HG02870 (cell line): ENCODE measurements around the gene FAM20B.
"Not testable (repeated sequence)": the region's sequence is repeated elsewhere in the genome, so short reads cannot be mapped to it uniquely, and the experiment has no call there.

ENCODE experiments used
- ATAC-seq: cut with Tn5 transposase; IDR thresholded peaks from one replicate; pipeline ENCODE4 v1.9.1; 2021; ENCODE audit warnings: mild to moderate bottlenecking, moderate library complexity; ENCODE audit not compliant: unreplicated experiment

The FAM20B gene

GRCh38 chr1:179021873-179022272, 3.8 kb upstream of the FAM20B start:
- no peak for ATAC-seq

- ATAC-seq: no peak
Measured at GRCh38 chr1:179023946-179024650, 1.6 kb upstream of the FAM20B start.

- peak; percentile 61 for ATAC-seq
Measured at GRCh38 chr1:179025975-179026812, 500 bp downstream of the FAM20B start.

- no peak for ATAC-seq
Measured at GRCh38 chr1:179026813-179027669, 1.3 kb downstream of the FAM20B start.

- no peak for ATAC-seq
Measured at GRCh38 chr1:179029321-179029759, 3.6 kb downstream of the FAM20B start.

DNA sequence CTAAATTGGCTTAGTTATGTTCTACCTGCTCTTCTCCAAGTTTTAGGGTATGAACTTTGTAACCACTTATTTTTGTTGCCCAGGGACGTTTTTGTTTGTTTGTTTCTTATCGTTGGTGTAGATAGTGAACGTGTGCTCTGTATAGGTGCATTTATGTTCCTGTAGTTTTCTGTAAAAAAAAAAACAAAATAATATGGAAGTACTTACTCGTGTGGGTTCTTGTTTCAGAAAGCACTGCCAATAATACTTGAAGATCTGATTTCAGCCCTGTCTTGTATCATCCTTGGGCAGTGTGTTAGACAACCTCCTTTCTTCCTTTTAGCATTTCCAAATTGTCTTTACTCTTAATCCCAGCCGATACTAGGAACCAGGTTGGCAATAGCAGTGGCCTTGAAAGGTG, 4.4 kb downstream of the FAM20B start:
- ATAC-seq: no peak

DNA sequence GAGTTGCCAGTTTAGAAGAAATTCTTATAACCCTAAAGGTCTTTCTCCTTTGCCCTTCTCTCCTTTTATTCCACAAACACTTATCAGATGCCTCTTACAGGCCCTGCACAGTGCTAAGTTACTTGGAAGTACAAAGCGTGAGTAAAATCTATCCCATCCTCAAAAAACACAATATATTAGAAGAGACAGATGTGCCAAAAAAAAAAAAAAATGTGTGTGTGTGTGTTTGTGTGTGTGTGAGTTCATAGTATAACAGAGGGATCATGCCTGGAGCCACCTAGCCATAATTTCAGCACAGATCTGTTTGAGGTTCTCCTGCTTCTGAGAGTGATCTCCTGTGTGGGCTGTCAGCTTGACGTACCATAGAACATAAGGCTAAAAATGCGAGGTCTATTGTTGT, 5.0 kb downstream of the FAM20B start:
- ATAC-seq: no peak

DNA sequence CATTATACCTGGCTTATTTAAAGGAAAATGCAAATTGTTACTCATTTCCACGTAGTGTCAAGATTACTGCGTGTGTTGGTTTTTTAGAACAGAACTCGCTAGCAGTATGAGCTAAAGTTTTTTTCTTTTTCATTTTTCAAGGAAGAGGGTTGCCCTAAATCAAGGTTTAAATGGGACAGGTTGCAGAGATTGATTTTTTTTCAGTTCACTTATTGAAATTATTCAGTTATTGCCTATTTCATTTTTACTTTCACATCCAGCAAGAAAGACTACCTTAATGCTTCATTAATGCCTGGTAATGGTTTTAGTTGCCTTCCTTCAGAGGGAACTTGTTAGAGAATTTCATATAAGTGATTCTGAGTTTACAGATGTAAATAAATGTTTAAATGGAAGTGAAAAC, 5.6 kb downstream of the FAM20B start:
- ATAC-seq: no peak

DNA sequence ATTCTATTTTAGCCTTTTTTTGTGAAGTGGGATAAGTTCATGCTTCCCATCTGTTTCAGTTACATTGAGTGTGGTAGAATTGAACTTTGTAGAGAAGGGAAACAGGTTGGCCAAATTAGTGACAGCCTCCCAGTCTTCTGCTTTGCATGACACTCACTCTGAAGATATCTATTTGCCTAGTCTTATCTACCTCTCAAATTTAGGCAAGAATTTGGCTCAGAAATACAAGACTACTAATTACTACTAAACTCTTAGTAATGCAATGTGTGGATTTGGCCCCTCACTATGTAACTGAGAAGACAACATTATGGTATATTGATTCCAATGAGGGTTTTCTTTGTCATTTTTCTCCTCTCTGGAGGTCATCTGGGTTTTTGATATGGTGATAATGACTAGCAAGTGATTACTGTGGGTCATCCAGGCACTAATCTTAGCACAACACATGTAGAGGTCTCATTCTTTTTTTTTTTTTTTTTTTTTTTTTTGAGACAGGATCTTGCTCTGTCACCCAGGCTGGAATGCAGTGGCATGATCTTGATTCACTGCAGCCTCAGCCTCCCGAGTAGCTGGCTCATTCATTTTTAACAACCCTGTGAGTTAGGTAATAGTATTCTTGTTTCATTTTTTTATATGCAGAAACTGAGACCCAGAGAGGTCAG, 6.3 kb downstream of the FAM20B start:
- no peak for ATAC-seq

DNA sequence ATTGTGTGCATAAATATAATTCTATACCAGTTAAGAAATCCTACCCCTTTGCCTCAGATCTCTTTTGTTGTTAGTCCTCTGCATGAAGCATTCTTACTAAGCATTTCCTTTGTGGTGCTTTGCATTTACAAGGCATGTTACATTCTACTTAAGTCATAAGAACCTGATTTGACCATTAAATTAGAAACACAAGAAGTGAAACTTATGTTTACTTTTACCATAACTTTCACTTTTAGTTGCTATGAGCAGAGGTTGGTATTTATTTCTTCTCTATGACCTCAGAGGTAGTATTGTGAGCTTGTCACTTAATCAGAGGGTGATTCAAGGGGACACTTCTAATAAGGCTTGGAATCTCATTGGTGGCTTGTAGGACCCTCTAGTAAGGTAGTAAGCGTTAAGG, 9.0 kb downstream of the FAM20B start:
- ATAC-seq: peak; percentile 88

GRCh38 chr1:179036844-179037465, 11.3 kb downstream of the FAM20B start:
- peak; percentile 50 for ATAC-seq

DNA sequence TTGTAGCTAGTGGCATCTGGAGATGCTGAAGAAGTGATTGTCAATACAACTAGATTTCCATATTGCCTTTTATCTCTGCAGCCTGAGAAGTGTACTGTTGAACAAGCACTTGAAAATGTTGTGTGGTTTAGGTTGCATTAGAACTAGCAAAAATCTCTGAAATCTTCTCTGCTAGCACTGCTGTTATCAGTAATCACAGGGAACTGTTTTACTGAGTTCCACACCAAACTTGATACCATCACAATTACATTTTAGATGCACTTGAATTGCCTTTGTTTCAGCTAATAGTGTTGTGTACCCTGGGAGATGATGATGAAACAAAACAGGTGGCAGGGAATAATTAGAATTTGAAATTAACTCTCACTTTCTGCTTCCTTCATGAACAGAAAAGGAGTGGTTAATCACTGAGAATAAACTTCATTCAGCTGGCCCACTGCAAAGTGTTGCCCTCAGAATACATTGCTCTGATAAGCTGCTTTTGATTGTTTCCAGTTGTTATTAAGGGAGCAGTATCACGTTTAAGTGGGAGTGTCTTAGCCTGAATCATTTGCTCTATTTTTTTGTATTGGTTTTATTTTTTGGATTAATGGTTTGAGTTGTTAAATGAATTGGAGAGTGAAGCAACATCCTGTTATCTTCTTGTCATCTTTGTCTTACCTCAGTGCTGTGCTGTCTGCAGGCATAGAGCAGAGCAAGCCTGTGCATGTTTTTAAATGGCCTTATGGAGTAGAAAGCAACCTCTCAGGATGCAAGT, 13.0 kb downstream of the FAM20B start:
- ATAC-seq: no peak

GRCh38 chr1:179039502-179040174, 13.9 kb downstream of the FAM20B start:
- ATAC-seq: not testable (repeated sequence)

- not testable (repeated sequence) for ATAC-seq
Measured at GRCh38 chr1:179040175-179040551, 14.5 kb downstream of the FAM20B start.

GRCh38 chr1:179042087-179042486, 16.4 kb downstream of the FAM20B start:
- ATAC-seq: no peak

DNA sequence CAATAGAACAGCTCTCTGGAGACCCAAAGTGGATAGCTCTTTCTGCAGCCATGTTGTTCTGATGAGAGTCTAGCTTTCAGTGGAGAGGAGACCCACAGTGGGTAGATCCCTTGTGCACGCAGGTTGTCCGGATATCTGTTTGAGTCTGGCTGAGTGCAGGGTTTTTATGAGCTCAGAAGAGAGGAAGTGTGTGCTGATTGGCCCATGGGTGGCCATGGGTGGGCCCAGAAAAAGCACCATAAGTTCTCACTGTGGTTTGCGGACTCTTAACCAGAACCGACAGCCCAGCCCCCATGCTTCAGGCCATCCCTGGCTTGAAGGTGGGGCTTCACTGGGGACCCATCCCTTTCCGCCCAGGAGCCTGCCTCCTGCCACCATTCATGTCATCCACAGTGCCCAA, 17.0 kb downstream of the FAM20B start:
- no peak for ATAC-seq

DNA sequence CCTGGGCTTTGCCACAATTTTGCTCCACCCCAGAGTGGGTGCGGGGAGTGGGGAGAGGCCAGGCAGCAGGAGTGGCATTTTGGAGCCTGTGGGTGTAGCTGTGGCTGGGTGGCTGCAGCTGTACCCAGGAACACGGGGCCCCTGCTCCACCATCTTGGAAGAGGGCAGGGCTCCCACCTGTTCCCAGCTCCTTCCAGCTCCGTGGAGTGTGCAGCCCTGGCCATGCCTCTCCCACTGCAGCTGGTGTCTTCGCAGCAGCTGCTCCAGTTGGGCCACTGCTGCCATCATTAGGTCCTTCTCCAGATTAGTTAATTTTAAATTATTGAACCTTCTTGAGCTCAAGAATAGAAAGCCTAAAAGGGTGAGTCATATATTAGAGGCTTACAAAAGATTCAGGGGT, 17.6 kb downstream of the FAM20B start:
- no peak for ATAC-seq

DNA sequence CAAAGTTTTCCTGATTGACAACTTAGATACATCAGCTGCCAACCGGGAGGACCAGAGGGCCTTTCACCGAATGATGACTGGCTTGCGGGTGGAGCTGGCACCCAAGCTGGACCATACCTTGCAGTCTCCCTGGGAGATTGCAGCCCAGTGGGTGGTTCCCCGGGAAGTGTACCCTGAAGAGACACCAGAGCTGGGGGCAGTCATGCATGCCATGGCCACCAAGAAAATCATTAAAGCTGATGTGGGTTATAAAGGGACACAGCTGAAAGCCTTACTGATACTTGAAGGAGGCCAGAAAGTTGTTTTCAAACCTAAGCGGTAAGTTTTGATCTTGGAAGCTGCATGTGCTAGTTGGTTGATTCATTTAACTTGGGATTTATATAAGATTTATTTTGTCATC, 18.2 kb downstream of the FAM20B start:
- ATAC-seq: no peak
